Urinary bladder (tissue), 4 donors: ENCODE data around the gene SGF29. TPM values are rescaled to one million over a fixed set of nuclear protein-coding genes. Genes with fewer than 3 reads are reported as not detected.

ENCODE experiments used
- DNase-seq: peaks from one replicate; pipeline ENCODE4 v3.0.0-alpha.2; 2015; ENCODE audit errors: extremely low spot score
- H3K27ac ChIP-seq: one replicate; pipeline ENCODE4 v1.5.1; 2013; ENCODE audit warnings: low read depth, mild to moderate bottlenecking, moderate library complexity
- H3K36me3 ChIP-seq: one replicate; pipeline ENCODE4 v1.6.1; 2013; ENCODE audit warnings: mild to moderate bottlenecking, moderate library complexity; ENCODE audit not compliant: insufficient read depth
- H3K4me1 ChIP-seq: one replicate; pipeline ENCODE4 v1.6.1; 2013; ENCODE audit warnings: mild to moderate bottlenecking, moderate library complexity; ENCODE audit not compliant: insufficient read depth
- H3K4me3 ChIP-seq: one replicate; pipeline ENCODE4 v1.5.1; 2013; ENCODE audit warnings: low read depth, low read length
- WGBS: extraction: QIAGEN DNeasy Blood & Tissue Kit; methylation state at CpG from one replicate; pipeline ENCODE4 v1.1.7; 2013; 5-methylcytosine and 5-hydroxymethylcytosine counted together
- polyA plus RNA-seq: library from polyadenylated mRNA; stranded (reverse); fragments of 200-250 nt; gene quantifications from one replicate; pipeline ENCODE4 v1.2.3, GENCODE V29; 2013
- total RNA-seq: library from RNA; depleted of rRNA; stranded (reverse); fragments of >200 nt; gene quantifications from one replicate; pipeline ENCODE4 v1.2.3, GENCODE V29; 2014
- donor health status: healthy with polysubstance abuse.
- donor health status: healthy.

SGF29 gene
- total RNA-seq (13.9 TPM), polyA plus RNA-seq (42.7 TPM)

DNA sequence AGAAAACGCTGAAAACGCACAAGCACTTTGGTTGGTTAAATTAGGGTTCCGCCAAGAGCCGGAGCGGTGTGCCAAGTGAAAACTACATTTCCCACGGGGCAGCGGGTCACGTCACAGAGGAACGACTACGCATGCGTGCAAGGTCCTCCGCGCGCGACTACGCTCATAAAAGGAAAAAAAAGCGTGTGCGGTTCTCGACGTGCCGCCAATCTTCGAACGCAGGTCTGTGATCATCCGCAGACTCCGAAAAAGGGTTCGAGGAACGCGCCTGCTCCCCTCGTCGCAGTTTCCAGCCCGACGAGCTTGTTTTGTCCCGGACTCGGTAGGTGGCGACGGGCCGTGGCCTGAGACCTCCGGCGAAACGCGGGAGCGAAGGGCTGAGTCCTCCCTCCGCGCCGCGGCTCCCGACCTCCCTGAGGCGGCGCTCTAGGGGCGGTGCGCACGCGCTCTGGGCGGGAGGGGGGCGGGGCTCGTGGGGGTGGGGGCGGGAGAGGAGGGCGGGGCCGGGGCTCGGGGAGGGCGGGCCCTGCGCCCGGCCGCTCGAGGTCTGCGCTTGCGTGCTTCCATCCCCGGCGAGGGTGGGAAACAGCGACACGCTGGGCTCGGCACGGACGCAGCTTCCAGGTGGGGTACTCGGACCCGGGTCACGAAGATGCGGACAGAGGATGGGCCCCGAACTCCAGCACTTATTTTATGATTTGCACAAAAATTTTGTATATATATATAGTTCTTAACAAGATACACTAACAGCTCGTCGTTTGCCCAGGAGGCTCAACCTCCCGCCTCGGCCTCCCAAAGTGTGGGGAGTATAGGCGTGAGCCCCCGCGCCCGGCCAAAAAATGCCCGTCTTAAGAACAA, at the start of gene SGF29:
Gene SGF29, plus strand, starts transcription at position 145 of the 858 bp plus-strand sequence. CDS start 27,150 bp downstream, outside the sequence.
- H3K4me1 ChIP-seq, result peaks cover 3% of the 10 kb centered on the region
- H3K4me3 ChIP-seq, result peak within 1 kb of the TSS; percentile 42
- H3K36me3 ChIP-seq, result no peaks in the 10 kb centered on the region
- WGBS, result 1% methylated on average over 88 of the region's 88 CpGs
- DNase-seq, result peak; percentile 91
- H3K27ac ChIP-seq, result peak within 1 kb of the TSS; percentile 91

DNA sequence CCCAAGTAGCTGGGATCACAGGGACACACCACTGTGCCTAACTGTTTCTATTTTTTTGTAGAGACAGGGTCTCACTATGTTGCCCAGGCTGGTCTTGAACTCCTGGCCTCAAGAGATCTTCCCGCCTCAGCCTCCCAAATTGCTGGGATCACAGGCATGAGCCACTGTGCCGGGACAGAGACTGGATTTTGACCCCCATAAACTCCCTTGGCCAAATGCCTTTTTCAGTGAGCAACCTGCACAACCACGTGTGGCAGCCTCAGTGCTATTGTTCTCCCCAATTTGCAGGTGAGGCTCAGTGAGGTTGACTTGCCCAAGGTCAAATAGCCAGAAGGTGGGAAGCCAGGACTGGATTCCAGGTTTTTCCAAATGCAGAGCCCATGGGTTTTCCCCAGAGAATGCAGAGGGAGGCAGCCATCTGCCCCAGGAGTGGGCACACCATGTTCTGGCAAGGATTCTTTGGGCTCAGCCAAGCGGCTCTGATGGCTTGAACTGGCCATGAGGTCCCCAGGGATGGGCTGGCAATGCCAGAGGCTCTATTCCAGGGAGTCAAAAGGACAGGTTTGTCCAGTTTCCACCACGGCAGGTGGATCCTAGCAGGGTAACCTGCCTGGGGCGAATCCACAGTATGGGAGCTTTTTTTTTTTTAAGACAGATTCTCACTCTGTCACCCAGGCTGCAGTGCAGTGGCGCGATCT, 48.9 kb upstream of the SGF29 start:
- Histone ChIP-seq H3K4me3 (no peak overlapping the region), H3K36me3 (no peaks in the 10 kb centered on the region), H3K4me1 (no peaks in the 10 kb centered on the region), H3K27ac (no peak overlapping the region)
- no peak for DNase-seq
- 68% methylated on average over 8 of the region's 8 CpGs for WGBS

DNA sequence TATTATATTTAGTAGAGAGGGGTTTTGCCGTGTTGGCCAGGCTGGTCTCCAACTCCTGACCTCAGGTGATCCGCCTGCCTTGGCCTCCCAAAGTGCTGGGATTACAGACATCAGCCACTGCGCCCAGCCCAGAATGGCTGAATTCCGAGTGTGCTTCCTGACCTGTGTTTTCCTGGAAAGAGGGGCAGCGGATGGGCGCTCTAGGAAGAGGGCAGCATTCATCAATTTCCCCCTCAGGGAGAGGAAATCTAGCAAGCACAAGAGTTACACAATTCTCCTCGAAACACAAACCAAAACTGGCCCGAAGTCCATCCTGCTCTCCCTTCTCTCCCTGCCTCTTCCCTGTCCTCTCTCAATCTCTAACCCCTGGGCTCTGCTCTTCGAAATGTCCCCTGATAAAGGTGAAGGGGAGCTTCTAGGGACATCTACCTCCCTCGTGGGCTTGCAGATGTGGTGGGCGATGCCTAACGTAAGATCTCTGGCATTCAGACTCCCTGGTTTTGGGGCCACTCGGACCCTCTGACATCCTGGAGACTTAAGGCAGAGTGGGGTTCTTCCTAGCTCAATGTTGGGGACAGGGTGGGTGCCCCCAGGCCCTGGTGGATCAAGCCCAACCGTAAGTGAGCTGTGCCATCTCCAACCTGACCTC, 48.1 kb upstream of the SGF29 start:
- no peak for DNase-seq
- 68% methylated on average over 14 of the region's 14 CpGs for WGBS
- H3K4me1 ChIP-seq, result no peaks in the 10 kb centered on the region
- H3K27ac ChIP-seq, result no peak overlapping the region
- no peaks in the 10 kb centered on the region for H3K36me3 ChIP-seq
- no peak overlapping the region for H3K4me3 ChIP-seq

DNA sequence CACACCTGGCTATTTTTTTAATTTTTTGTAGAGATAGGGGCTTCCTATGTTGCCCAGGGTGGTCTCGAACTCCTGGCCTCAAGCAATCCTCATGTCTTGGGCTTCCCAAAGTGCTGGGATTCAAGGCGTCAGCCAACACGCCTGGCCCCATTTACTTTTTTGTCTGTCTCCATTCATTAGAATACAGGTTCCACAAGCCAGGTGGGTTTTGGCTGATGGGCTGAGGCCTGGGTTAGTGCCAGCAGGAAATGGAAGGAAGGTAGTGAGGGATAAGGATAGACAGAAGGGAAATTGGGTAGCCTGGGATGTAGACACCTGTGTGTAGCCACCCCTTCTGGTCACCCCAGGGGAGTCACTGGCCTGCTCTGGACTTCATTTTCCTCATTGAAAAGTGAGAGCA, 42.7 kb upstream of the SGF29 start:
- WGBS, result 77% methylated on average over 3 of the region's 3 CpGs
- Histone ChIP-seq H3K27ac (no peak overlapping the region), H3K36me3 (no peaks in the 10 kb centered on the region), H3K4me3 (no peak overlapping the region), H3K4me1 (no peaks in the 10 kb centered on the region)
- no peak for DNase-seq

DNA sequence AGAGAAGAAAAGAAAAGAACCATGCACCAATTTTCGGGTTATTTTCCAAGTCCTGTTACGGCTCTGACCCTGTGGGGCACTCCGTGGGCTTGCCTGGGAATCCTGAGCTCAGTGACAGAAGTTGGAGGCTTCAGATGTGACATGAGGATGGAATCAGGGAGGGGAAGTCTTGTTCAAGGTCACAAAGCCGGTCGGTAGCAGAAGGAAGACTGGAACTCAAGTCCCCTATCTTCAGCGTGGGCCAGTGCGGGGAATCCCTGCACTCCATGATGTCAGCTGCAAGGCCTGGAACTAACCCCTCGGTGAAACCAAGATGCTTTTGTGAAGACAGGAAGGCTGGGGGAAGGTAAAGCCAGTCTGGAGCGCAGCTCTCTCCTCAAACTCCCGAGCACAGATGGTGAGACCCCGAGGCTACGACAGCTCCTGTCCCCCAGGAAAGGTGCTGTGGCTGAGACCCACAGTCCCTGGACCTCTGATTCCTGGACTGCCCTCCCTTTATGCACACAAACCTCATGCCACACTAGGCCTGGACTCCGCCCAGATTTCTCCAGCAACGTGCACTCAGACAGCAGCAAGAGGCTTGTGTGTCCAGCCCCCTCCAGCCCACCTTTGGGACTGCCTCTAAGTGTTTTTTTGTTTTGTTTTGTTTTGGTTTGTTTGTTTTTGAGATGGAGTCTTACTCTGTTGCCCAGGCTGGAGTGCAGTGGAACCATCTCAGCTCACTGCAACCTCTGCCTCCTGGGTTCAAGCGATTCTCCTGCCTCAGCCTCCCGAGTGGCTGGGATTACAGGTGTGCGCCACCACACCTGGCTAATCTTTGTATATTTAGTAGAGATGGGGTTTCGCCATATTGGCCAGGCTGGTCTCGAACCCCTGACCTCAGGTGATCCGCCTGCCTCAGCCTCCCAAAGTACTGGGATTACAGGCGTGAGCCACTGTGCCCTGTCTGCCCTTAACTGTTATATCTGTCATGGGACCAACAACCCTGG, 41.6 kb upstream of the SGF29 start:
- 85% methylated on average over 21 of the region's 21 CpGs for WGBS
- no peaks in the 10 kb centered on the region for H3K4me1 ChIP-seq
- no peak overlapping the region for H3K27ac ChIP-seq
- H3K4me3 ChIP-seq, result no peak overlapping the region
- H3K36me3 ChIP-seq, result no peaks in the 10 kb centered on the region
- no peak for DNase-seq

DNA sequence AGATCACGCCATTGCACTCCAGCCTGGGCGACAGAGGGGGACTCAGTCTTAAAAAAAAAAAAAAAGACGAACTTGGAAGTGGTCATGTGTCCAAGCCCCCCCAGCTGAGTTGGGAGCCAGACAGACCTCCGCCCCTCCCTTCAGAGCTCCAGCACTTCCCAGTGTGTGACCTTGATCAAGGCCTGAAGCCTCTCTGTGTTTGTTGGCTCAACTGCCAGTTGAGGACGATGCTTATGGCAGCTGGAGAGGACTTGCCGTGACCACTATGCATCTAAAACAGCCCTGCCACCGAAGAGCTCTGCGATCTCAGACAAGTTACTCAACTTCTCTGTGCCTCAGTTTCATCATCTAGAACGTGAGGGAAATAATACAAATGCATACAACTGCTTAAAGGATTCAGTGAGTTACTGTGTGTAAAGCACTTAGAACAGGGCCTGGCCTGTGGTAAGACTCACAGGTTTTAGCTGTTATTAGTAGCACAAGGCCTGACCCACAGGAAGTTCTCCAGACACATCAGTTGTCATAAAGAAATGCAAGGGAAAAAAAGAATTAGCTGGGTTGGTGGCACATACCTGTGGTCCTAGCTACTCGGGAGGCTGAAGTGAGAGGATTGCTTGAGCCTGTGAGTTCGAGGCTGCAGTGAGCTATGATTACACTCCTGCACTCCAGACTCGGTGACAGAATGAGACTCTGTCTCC, 40.1 kb upstream of the SGF29 start:
- H3K27ac ChIP-seq, result no peak overlapping the region
- 85% methylated on average over 12 of the region's 12 CpGs for WGBS
- no peak for DNase-seq
- H3K4me3 ChIP-seq, result no peak overlapping the region
- H3K4me1 ChIP-seq, result no peaks in the 10 kb centered on the region
- H3K36me3 ChIP-seq, result no peaks in the 10 kb centered on the region

DNA sequence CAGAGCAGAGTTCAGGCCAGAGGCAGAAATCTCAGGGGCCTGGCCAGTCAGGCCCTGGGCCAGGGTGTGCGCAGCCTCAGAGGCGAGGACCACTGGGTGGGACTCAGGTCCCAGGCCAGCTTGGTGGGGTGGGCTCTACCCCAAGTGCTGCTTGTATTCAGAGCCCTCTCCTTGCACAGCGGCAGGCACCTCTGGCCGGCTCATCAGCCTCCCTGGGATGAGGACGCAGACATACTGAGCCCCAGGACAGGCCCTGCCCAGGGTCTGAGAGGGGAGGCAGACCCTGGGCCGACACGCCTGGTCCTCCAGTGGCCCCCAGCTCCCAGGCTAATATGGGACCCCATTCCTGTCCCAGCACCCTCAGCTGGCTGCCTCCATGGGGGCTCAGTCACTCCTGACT, 39.5 kb upstream of the SGF29 start:
- no peak overlapping the region for H3K4me3 ChIP-seq
- 89% methylated on average over 7 of the region's 7 CpGs for WGBS
- no peaks in the 10 kb centered on the region for H3K4me1 ChIP-seq
- DNase-seq, result no peak
- H3K27ac ChIP-seq, result no peak overlapping the region
- no peaks in the 10 kb centered on the region for H3K36me3 ChIP-seq

DNA sequence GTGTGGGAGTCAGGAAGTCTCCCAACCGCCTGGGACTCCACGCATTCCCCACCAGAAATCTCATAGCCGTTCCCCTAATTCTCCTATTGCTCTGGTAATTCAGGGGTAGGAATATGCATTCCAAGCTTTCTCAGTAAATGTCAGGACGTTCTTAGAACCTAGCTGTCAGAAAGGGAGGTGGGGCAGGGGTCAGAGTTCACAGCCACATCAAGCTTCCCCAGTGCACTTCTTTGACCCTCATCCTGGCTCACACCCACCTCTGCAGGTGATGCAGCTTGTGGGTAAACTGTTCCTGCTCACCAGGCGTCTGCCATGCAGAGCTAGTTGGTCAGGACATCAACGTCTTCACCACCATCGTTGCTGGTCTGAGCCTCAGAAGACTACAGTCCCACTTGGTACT, 33.0 kb upstream of the SGF29 start:
- Histone ChIP-seq H3K4me1 (no peaks in the 10 kb centered on the region), H3K36me3 (no peaks in the 10 kb centered on the region), H3K27ac (no peak overlapping the region), H3K4me3 (no peak overlapping the region)
- 74% methylated on average over 7 of the region's 7 CpGs for WGBS
- DNase-seq, result no peak

DNA sequence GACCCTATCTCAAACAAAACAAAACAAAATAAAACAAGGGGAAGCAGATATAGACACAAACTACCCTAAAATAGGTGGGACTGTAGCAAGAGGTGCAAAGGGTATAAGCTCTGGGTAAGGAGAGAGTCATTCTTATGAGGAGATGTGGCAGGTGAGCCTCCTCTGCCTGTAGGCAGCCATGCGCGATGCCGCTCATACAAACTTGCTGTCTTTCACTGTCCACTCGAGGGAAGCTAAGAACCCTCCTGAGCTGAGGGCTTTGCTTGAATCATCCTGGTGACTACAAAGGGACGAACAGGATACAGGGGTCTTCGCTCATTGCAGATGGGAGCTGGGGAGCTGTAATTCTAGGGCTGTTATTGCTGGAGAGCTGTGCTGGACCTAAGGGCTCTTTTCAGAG, 32.3 kb upstream of the SGF29 start:
- no peak for DNase-seq
- Histone ChIP-seq H3K27ac (no peak overlapping the region), H3K4me3 (no peak overlapping the region), H3K36me3 (no peaks in the 10 kb centered on the region), H3K4me1 (no peaks in the 10 kb centered on the region)
- 91% methylated on average over 6 of the region's 6 CpGs for WGBS

DNA sequence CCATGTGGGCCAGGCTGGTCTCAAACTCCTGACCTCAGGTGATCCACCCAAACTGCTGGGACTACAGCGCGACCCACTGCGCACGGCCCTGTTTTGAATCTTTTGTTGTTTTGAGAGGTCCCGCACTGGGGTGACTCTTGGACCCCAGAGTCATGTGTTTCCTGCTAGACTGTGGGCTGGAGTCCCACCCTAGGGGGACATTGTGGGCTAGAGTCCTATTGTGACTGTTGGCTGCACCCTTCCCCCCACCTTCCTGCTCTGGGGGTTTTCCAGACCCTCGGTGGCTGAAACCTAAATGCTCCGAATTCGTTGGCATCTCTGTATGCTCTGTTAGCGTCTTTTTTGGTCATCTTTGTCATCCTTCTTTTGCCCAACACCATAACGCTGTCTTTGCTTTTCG, 30.9 kb upstream of the SGF29 start:
- WGBS, result 85% methylated on average over 11 of the region's 11 CpGs
- Histone ChIP-seq H3K4me1 (no peaks in the 10 kb centered on the region), H3K4me3 (no peak overlapping the region), H3K36me3 (no peaks in the 10 kb centered on the region), H3K27ac (no peak overlapping the region)
- no peak for DNase-seq

DNA sequence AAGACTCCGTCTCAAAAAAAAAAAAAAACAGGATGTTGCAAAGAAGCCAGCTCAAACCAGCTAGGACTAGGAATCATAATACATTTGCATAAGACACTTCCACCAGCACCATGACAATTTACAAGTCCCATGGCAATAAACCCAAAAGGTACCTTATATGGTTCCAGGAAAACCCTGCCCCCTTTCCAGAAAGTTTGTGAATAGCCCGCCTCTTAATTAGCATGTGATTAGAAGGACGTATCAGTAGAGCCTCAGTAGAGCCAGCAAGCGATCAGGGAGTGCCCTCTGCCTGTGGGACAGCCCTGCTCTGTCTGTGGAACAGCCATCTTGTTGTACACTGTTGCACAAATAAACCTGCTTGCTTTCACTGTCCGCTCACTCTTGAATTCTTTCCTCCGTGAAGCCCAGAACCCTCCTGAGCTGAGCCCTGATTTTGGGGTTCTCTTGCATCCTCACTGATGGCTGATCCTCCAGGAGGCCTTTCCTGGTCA, 29.0 kb upstream of the SGF29 start:
- WGBS, result 71% methylated on average over 6 of the region's 6 CpGs
- Histone ChIP-seq H3K4me1 (no peaks in the 10 kb centered on the region), H3K4me3 (no peak overlapping the region), H3K27ac (no peak overlapping the region), H3K36me3 (no peaks in the 10 kb centered on the region)
- DNase-seq, result no peak

DNA sequence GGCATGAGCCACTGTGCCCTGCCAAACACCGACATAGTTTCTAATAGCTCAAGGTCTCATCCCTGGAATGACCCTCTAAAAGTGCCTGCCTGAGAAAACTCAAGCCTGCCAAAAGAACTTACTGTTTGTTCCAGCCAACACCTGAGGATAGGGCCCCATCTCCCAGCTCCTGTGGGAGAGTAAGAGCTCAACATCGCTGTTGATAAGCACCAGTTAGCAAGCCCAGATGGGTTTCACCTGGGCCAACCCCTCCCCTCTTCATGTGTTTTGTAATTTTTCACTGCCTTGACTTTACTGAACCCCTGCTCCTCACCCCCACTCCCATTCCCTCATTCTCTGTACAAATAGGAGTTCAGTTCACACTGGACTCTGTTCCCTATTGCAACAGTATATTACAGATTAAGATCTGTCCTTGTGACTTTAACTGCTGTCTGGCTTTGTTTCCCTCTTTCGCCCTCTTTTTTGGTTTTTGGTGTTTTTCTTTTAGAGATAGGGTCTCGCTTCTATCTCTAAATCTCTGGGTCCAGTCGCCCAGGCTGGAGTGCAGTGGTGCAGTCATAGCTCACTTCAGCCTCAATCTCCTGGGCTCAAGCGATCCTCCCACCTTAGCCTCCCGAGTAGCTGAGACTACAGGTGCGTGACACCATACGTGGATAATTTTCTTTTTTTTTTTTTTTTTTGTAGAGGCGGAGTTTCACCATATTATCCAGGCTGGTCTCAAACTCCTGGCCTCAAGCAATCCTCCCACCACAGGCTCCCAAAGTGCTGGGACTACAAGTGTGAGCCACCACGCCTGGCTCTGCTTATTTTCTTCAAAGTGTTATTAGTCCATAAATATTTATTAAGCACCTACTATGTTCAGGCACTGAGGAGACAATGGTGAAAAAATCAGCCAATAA, 27.3 kb upstream of the SGF29 start:
- H3K36me3 ChIP-seq, result no peaks in the 10 kb centered on the region
- WGBS, result 90% methylated on average over 11 of the region's 11 CpGs
- no peak overlapping the region for H3K27ac ChIP-seq
- H3K4me1 ChIP-seq, result no peaks in the 10 kb centered on the region
- H3K4me3 ChIP-seq, result no peak overlapping the region
- no peak for DNase-seq
